ENCODE results near the gene PET100.

The PET100 gene

DNA sequence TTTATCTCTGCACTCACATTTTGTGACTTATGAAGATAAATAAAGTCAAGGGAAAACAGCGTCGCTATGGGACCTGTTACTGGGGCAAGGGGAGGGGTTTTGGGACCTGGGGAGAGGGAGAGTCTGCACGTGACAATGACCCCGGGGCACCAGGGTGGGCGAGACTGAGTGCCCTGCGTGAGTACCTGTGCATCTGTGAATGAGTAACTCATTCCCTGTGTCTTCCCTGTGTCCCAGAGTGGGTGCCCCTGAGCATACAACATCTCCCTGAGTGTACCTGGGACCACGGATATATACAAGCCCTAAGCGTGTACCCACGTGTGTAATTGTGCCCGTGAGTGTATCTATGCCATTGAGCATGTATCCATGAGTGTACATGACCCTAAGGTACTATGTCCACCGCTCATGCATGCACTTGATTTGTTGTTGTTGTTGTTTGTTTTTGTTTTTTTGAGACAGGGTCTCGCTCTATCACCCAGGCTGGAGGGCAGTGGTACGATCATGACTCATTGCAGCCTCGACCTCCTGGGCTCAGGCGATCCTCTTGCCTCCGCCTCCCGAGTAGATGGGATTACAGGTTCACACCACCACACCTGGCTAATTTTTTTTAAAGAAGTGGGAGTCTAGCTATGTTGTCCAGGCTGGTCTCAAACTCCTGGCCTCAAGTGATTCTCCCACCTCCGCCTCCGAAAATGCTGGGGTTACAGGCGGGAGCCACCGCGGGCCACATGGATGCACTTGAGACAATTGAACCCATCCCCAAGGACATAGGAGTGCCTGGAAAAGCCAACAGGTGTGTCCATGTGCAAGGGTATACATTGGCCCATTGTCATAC lies 50.4 kb downstream of the PET100 start:
- DNase-seq (ENCODE audit: low spot score): no peak

DNA sequence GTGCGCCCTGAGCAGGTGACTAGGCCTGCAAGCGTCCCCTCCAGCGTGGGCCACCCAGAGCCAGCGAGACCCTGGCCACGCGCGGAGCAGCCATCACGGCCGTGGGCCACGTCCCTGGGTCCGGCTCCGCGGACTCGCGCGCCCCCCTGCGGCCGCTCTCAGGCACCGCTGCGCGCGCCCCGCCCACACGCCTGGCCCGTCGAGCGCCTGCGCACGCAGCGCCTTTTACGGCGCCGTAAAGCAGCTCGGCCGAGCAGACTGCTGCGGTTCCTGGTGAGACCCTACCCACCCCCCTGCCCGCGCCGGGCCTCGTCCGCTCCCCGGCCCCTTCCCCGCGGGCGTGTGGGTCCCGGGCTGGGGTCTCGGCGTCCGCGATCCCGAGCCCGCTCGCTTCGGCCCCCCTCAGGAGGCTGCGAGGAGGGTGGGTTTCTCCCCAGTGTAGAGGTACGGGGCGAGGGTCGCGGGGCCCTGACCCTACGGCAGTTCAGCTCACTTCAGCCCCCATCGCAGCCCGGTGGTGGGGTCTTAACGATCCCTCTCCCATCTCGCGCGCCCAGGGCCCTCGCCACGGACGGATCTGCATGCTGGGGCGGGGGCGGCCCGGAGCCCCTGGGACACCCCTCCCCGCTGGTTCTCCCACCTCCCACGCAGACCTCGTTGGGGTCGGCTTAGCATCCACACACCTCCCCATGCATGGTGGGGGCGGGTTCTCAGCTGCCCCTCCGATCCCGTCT lies 51.2 kb downstream of the PET100 start, which contains the start of gene TRAPPC5:
TSS of gene TRAPPC5 (plus strand) at position 228 of the 734 bp plus-strand sequence. CDS start 1,421 bp downstream, outside the sequence.
- peak; percentile 89 for DNase-seq (ENCODE audit: low spot score)
